HFF-Myc (cell line): ENCODE results near the gene MORN4.

Source experiments
- DNase-seq: peaks from one replicate; pipeline ENCODE4 v3.0.0-alpha.2; 2011; ENCODE audit warnings: low read depth; ENCODE audit errors: extremely low read depth
- H3K4me3 ChIP-seq: replicated peaks from 2 replicates; pipeline ENCODE4 v1.5.1; 2011; ENCODE audit warnings: low read depth, mild to moderate bottlenecking, control low read depth, low read length
- CTCF ChIP-seq: IDR thresholded peaks from 2 replicates; pipeline ENCODE4 v1.5.1; 2012; ENCODE audit warnings: mild to moderate bottlenecking, low read depth, low read length, control low read depth; ENCODE audit errors: missing control alignments

The MORN4 gene

DNA sequence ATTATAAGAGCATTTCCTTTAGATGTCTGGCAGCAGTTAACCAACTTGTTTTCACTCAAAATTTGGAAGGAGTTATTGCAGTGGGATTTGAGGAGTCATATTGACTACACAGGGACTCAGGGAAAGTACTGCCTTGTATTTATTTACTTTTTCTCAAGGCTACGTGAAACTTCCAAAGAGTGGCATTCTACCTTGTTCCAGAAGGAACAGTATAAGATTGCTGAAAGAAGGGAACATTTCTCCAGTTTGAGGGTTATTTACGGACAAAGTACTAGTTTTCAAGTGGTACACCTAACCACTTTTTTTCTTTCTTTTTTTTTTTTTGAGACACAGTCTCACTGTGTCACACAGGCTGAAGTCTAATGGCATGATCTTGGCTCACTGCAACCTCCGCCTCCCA, 5.1 kb downstream of the MORN4 start:
- H3K4me3 ChIP-seq: no peak overlapping the region
- no peak for DNase-seq
- no peak for TF ChIP-seq CTCF

GRCh38 chr10:97627731-97628130, 5.6 kb downstream of the MORN4 start:
- DNase-seq: no peak
- TF ChIP-seq CTCF: no peak
- no peak overlapping the region for H3K4me3 ChIP-seq

DNA sequence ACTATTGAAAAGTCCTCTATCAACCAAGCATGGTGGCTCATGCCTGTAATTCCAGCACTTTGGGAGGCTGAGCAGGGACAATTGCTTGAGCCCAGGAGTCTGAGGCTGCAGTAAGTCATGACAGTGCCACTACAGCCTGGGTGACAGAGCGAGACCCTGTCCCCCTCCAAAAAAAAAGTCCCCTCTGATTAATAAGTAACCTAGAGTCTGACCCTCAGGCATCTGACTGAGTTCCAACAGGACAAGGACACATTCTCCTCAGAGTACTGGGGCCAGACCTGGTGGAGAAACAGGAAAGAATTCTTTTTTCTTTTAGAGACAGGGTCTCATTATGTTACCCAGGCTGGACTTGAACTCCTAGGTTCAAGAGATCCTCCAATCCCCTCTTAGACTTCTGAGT, 10.0 kb downstream of the MORN4 start:
- no peak for DNase-seq
- TF ChIP-seq CTCF: no peak
- no peak overlapping the region for H3K4me3 ChIP-seq

- H3K4me3 ChIP-seq: no peak overlapping the region
- DNase-seq: no peak
- TF ChIP-seq CTCF: no peak
Measured at GRCh38 chr10:97618733-97619132, 14.6 kb downstream of the MORN4 start.

DNA sequence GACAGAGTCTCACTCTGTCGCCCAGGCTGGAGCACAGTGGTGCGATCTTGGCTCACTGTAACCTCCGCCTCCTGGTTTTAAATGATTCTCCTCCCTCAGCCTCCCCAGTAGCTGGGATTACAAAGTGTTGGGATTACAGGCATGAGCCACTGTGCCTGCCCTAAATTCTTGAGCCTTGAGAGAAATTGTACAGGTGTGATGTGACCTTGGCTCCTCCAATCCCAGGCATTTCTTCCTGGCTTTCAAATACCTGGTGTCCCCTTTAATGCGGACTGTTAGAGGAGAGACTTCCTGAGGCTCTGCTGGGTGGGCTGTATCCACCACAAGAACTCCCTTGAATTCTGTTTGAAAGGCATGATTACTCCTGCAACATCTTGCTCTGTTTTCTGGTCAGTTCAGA, 15.0 kb downstream of the MORN4 start:
- TF ChIP-seq CTCF: no peak
- no peak for DNase-seq
- H3K4me3 ChIP-seq: no peak overlapping the region

DNA sequence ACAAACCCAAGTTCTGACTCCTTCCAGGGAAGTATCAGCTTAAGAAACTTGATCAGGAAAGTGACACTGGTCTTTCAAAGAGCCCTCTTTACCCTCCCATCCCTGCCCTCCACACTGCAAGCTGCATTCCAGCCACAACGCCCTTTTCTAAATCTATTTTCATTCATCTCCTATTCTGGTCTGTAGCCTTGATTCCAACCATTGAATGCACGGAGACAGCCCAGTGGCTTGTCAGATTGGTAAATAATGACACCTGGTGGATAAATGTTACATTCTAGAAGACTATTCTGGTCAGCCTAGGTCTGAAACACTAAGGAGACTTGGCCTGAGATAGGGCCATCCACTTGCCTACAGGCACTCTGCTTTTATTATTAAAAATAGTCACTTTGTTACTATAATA, 20.9 kb downstream of the MORN4 start:
- DNase-seq: peak; percentile 14
- no peak overlapping the region for H3K4me3 ChIP-seq
- TF ChIP-seq CTCF: no peak

- DNase-seq: no peak
- no peak for TF ChIP-seq CTCF
- no peak overlapping the region for H3K4me3 ChIP-seq
Measured at GRCh38 chr10:97611473-97611872, 21.8 kb downstream of the MORN4 start.
